Testis (tissue), 5 donors: ENCODE results near the gene CDC42EP4. TPM values are rescaled to one million over a fixed set of nuclear protein-coding genes. Genes with fewer than 3 reads are reported as not detected.

ENCODE experiments used
- DNase-seq: peaks from one replicate; pipeline ENCODE4 v3.0.0-alpha.2; 2019
- H3K27ac ChIP-seq, 2 donors: fragments of 200-600 bp; sonication (generic); one replicate each; pipeline ENCODE4 v1.5.1; 2019
- H3K27me3 ChIP-seq: fragments of 200-600 bp; sonication (generic); one replicate; pipeline ENCODE4 v1.5.1; 2019
- H3K36me3 ChIP-seq: fragments of 200-600 bp; sonication (generic); one replicate; pipeline ENCODE4 v1.5.1; 2017; ENCODE audit warnings: low read depth; ENCODE audit errors: missing control alignments
- H3K4me1 ChIP-seq: fragments of 200-600 bp; sonication (generic); one replicate; pipeline ENCODE4 v1.5.1; 2019
- H3K4me3 ChIP-seq, 2 donors: fragments of 200-600 bp; sonication (generic); one replicate each; pipeline ENCODE4 v1.5.1; 2017 to 2019
- H3K9me3 ChIP-seq: fragments of 200-600 bp; sonication (generic); one replicate; pipeline ENCODE4 v1.5.1; 2017
- POLR2A ChIP-seq: fragments of 450-650 bp; IDR thresholded peaks from one replicate; pipeline ENCODE4 v1.6.1; 2017; ENCODE audit warnings: antibody characterized with exemption, mild to moderate bottlenecking, moderate library complexity
- WGBS, 2 donors: methylation state at CpG; one replicate each; pipeline ENCODE4 v1.1.5; 2018; 5-methylcytosine and 5-hydroxymethylcytosine counted together
- intact Hi-C: fragments of 100-400 bp; cut with DNase I; formaldehyde crosslinking; loops from one replicate; pipeline ENCODE4 v1.15.1; 2023; ENCODE audit warnings: low total_unique reads
- long read RNA-seq, 2 donors: transcript quantifications; one replicate each; lab custom pipeline, GENCODE V29; 2026
- polyA plus RNA-seq: library from polyadenylated mRNA; stranded (reverse); fragments of 350-450 nt; fragmentation: Illumina TruSeq; extraction: RNeasy Lipid Tissue Mini Kit (QIAGEN cat#74804); gene quantifications from one replicate; pipeline ENCODE4 v1.2.3, GENCODE V29; 2014; ENCODE audit warnings: low read depth, low replicate concordance; ENCODE audit not compliant: insufficient read depth
- total RNA-seq, 2 donors: library from RNA; depleted of rRNA; stranded (reverse); fragments of >200 nt; gene quantifications; one replicate each; pipeline ENCODE4 v1.2.3, GENCODE V29; 2016
- TF ChIP-seq, protein P1 (sequence below), 3 experiments: fragments of 450-650 bp in 2 of 3; fragments of 200-600 bp in 1 of 3; sonication (generic) in 1 of 3; IDR thresholded peaks; one replicate each; pipeline ENCODE4 v1.5.1; 2016 to 2019; ENCODE audit warnings: antibody characterized with exemption in 3 of 3, mild to moderate bottlenecking in 2 of 3, moderate library complexity in 1 of 3

Gene CDC42EP4, protein sequence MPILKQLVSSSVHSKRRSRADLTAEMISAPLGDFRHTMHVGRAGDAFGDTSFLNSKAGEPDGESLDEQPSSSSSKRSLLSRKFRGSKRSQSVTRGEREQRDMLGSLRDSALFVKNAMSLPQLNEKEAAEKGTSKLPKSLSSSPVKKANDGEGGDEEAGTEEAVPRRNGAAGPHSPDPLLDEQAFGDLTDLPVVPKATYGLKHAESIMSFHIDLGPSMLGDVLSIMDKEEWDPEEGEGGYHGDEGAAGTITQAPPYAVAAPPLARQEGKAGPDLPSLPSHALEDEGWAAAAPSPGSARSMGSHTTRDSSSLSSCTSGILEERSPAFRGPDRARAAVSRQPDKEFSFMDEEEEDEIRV
- 100 to 1,000 TPM; 103 to 140 TPM for total RNA-seq
- 55.9 TPM for polyA plus RNA-seq
- long read RNA-seq, donor 1, transcript CDC42EP4-201 (2 exons, 3,272 nt), result major isoform, 28 of 33 reads
- long read RNA-seq, donor 1, transcript CDC42EP4-205 (2 exons, 1,022 nt), result minor isoform, 5 of 33 reads
- long read RNA-seq, donor 1, partial matches to known transcripts, result 0 of 33 reads
- long read RNA-seq, donor 1, other reads (novel, unspliced or antisense), result 0 of 33 reads
- long read RNA-seq, donor 2, transcript CDC42EP4-201 (2 exons, 3,272 nt), result major isoform, 18 of 20 reads
- long read RNA-seq, donor 2, partial matches to known transcripts, result 0 of 20 reads
- long read RNA-seq, donor 2, other reads (novel, unspliced or antisense), result 0 of 20 reads

DNA sequence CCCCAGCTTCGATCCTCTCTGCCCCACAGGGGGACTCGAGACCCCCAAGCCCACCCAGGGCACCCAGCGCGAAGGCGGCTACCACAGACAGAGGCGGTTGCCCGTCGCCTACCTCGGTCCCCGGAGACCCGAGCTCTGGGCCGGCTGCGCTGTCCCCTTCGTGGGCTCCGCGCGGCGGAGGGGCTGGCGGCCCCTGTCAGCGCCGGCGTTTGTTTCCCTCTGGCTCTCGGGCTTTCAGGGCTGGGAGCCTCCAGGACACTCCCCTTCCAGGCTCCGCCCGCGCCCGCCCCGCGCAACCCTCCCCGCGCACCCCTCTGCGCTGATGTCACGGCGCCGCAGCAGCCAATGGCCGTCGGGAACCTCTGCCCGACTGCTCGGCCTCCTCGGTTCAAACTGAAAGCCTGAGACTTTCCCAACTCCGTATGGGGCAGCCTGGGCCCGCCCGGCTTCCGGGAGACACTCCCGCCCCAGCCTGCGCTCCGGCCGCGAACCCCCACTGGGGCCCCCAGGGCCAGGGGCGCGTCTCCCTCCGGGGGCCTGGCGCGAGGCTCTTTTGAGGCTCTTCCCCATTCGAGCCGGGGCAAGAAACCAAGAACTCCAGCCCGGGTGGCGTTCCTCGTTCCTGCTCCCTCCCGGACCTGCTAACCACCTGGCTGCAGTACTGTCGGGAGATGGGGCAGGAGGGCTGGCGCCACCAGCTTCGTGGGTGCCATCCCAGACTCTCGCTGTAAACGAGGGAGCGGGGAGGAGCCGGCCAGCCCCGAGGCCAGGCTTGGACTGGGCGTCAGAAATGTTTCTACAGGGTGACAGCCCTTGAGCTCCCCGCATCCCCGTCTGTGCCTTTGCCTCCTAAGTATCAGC lies at the start of gene CDC42EP4:
Gene CDC42EP4 (minus strand): TSS at position 221 of the 861 bp plus-strand sequence. CDS start 25,501 bp downstream, outside the sequence.
- no peaks in the 10 kb centered on the region for H3K9me3 ChIP-seq
- 0 to 2% methylated on average over 2 to 48 of the region's 71 CpGs for WGBS, 2 donors
- peak; percentile 95 for TF ChIP-seq POLR2A
- TF ChIP-seq, protein P1, sequence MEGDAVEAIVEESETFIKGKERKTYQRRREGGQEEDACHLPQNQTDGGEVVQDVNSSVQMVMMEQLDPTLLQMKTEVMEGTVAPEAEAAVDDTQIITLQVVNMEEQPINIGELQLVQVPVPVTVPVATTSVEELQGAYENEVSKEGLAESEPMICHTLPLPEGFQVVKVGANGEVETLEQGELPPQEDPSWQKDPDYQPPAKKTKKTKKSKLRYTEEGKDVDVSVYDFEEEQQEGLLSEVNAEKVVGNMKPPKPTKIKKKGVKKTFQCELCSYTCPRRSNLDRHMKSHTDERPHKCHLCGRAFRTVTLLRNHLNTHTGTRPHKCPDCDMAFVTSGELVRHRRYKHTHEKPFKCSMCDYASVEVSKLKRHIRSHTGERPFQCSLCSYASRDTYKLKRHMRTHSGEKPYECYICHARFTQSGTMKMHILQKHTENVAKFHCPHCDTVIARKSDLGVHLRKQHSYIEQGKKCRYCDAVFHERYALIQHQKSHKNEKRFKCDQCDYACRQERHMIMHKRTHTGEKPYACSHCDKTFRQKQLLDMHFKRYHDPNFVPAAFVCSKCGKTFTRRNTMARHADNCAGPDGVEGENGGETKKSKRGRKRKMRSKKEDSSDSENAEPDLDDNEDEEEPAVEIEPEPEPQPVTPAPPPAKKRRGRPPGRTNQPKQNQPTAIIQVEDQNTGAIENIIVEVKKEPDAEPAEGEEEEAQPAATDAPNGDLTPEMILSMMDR (IDR thresholded peaks at IDR 0.05), result no peak
- peak within 1 kb of the TSS; percentile 95 to 98 for H3K4me3 ChIP-seq
- H3K27me3 ChIP-seq, result no peaks in the 10 kb centered on the region
- peak within 1 kb of the TSS; percentile 92 to 93 for H3K27ac ChIP-seq
- no peaks in the 10 kb centered on the region for H3K36me3 ChIP-seq
- DNase-seq, result peak; percentile 96
- intact Hi-C loops, result no loop called here
- H3K4me1 ChIP-seq, result peaks cover 18% of the 10 kb centered on the region

DNA sequence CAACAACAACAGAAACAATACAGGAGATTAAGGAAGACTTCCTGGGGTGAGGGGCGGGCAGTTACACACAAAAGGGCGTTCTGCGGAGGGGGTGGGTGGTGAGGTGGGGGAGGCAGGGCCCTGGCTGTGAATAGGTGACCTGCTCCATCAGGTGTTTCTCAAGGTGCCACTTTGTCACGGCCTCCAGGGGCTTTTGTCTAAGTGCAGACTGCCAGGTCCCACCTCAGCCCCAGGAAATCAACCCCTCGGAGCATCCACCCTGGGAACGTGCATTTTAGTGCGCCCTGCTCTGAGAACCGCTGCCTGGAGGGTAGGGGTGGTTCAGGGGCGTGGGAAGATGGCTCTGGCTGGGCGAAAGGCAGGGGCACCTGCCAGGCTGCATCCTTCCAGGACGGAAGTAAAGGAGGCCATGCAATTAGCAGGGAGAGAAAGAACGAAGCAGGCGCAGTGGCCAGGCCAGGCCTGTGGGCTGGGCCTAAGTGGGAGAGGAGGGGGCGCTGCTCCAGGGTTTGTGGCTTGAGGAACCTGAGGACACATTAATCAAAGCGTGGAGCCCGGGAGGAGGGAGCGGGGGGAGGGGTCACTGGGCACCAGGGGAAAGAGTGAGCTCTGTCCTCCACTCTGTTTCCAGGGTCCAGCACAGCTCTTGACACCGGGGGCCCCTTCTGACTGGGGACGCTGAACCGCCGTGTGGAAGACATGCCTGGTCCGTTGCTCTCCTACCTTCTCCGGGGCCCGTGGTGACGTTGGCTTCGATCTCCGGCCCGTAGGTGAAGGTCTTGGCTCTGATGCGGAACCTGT lies 49.4 kb upstream of the CDC42EP4 start:
- WGBS, 2 donors, result 85 to 90% methylated on average over 28 of the region's 29 CpGs

DNA sequence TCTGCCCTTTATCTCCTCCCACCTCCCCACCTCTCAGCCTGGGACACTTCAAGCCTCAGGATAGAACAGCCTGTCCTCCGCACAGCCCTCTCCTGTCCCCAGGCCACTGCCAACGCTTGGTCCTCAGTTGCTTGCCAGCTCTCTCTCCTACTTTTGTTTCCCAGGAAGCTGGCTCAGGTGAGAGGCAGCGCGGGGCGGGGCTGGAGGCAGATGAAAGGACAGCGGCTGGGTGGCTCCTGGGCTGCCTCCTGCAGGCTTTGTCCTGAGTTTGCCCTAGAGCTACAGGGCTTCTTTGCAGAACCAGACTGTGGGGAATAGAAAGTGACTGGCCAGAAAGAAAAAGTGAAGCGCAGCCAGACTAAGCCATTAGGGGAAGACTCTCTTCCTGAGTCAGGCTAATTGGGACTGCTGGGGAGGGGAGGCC lies 48.2 kb upstream of the CDC42EP4 start:
- H3K36me3 ChIP-seq, result no peaks in the 10 kb centered on the region
- H3K9me3 ChIP-seq, result no peaks in the 10 kb centered on the region
- 74 to 75% methylated on average over 7 of the region's 7 CpGs for WGBS, 2 donors
- no peak for TF ChIP-seq POLR2A
- TF ChIP-seq, protein P1 (IDR thresholded peaks at IDR 0.05), result no peak
- DNase-seq, result peak; percentile 29
- intact Hi-C loops, result no loop called here
- H3K4me3 ChIP-seq, result no peak overlapping the region
- no peak overlapping the region for H3K27ac ChIP-seq
- no peaks in the 10 kb centered on the region for H3K27me3 ChIP-seq
- H3K4me1 ChIP-seq, result peaks cover 15% of the 10 kb centered on the region

More for the DNA sequence above, 49.4 kb upstream of the CDC42EP4 start:
- no peak for TF ChIP-seq POLR2A
- TF ChIP-seq, protein P1 (IDR thresholded peaks at IDR 0.05), result no peak
- H3K9me3 ChIP-seq, result no peaks in the 10 kb centered on the region
- H3K27me3 ChIP-seq, result no peaks in the 10 kb centered on the region
- no peak for DNase-seq
- H3K4me3 ChIP-seq, result no peak overlapping the region
- intact Hi-C loops, result no loop called here
- H3K36me3 ChIP-seq, result no peaks in the 10 kb centered on the region
- no peak overlapping the region for H3K27ac ChIP-seq
- H3K4me1 ChIP-seq, result peaks cover 27% of the 10 kb centered on the region

DNA sequence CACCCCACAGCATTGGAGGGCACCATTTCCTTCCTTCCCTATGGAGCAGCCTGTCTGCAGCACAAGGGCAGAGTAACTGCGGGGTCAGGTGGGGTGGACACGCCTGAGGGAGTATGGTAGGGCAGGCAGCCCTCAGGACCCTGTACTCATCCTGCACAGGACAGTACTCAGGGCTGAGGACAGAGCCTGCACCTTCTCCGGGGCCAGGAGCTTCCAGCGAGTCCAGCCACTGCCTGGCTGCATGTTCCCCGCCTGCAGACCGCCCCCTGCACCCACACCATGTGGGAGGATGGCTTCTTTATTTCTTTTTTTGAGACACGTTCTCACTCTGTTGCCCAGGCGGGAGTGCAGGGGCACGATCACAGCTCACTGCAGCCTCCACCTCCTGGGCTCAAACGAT lies 47.6 kb upstream of the CDC42EP4 start:
- Histone ChIP-seq H3K4me3 (no peak overlapping the region), H3K9me3 (no peaks in the 10 kb centered on the region), H3K4me1 (peaks cover 13% of the 10 kb centered on the region), H3K27me3 (no peaks in the 10 kb centered on the region), H3K36me3 (no peaks in the 10 kb centered on the region), H3K27ac (no peak overlapping the region)
- intact Hi-C loops, result no loop called here
- 71 to 82% methylated on average over 10 of the region's 10 CpGs for WGBS, 2 donors
- peak; percentile 26 for DNase-seq
- no peak for TF ChIP-seq POLR2A
- TF ChIP-seq, protein P1 (IDR thresholded peaks at IDR 0.05), result no peak
